Measurements from ENCODE around the gene CDC42BPB.

DNA sequence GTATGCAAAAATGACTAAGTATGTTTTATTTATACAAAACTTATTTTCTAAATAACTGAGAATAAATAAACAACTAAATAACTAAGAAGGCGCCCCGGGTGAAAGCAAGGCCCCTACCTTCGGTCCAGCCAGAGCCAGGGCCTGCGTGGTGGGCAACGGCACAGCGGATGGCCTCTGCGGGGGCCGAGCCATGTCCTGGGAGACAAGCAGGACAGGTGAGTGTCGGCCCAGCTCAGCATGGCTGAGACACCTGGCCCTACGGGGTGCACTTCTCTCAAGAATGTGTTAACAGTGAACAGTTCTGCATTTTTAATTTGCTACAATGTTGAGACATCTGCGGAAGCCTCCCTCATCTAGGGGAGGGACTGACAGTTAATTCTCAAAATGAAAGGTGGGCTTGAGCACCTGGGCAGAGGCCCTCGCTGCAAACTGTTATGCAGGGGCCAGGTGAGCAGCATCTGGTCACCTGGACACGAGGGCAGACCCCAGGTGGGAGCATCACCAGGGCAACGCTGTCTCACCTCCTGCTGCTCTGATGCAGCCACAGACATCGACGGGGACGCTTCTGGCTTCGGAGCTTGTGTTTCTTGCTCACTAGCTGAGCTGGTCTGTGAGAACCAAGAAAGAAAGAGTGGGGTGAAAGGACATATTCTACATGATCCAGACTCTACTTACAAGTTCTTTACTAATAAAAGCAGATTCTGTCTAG, 103.1 kb downstream of the CDC42BPB start:
- TF ChIP-seq ZNF354C (tag by site-specific recombination; IDR thresholded peaks at IDR 0.05; ENCODE audit: borderline replicate concordance, low read depth), result no peak
- TF ChIP-seq ZNF274 (IDR thresholded peaks at IDR 0.05; ENCODE audit: low read length), result no peak
- TF ChIP-seq ZNF274 (tag by site-specific recombination; IDR thresholded peaks at IDR 0.05; ENCODE audit: borderline replicate concordance), result no peak
- TF ChIP-seq, protein P1, sequence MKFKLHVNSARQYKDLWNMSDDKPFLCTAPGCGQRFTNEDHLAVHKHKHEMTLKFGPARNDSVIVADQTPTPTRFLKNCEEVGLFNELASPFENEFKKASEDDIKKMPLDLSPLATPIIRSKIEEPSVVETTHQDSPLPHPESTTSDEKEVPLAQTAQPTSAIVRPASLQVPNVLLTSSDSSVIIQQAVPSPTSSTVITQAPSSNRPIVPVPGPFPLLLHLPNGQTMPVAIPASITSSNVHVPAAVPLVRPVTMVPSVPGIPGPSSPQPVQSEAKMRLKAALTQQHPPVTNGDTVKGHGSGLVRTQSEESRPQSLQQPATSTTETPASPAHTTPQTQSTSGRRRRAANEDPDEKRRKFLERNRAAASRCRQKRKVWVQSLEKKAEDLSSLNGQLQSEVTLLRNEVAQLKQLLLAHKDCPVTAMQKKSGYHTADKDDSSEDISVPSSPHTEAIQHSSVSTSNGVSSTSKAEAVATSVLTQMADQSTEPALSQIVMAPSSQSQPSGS (tag by site-specific recombination; IDR thresholded peaks at IDR 0.05; ENCODE audit: low read depth), result no peak
